Esophagus squamous epithelium (tissue), 5 donors: ENCODE measurements around the gene AGR2. TPM values are rescaled to one million over a fixed set of nuclear protein-coding genes. Genes with fewer than 3 reads are reported as not detected.

Experiments used
- DNase-seq: peaks from one replicate; lab custom pipeline; 2025; lab: John Stamatoyannopoulos, UW
- H3K27ac ChIP-seq, 4 donors: fragments of 200-600 bp; sonication (generic); one replicate each; pipeline ENCODE4 v1.5.1; 2016 to 2019; ENCODE audit warnings: mild to moderate bottlenecking in 1 of 4
- H3K27me3 ChIP-seq, 4 donors: fragments of 200-600 bp; sonication (generic); 1 replicate in 3 of 4; 2 replicates in 1 of 4; pipeline versions ENCODE4 v1.5.1 to v1.6.0; 2017 to 2021; ENCODE audit warnings: antibody characterized with exemption in 1 of 4
- H3K36me3 ChIP-seq, 3 donors: fragments of 200-600 bp; sonication (generic); one replicate each; pipeline ENCODE4 v1.5.1; 2016 to 2019
- H3K4me1 ChIP-seq, 3 donors: fragments of 200-600 bp; sonication (generic); one replicate each; pipeline ENCODE4 v1.5.1; 2017 to 2019
- H3K4me3 ChIP-seq, 4 donors: fragments of 200-600 bp; sonication (generic); 1 replicate in 3 of 4; 2 replicates in 1 of 4; pipeline ENCODE4 v1.5.1; 2016 to 2019; ENCODE audit warnings: mild to moderate bottlenecking in 2 of 4, moderate library complexity in 1 of 4
- H3K9me3 ChIP-seq, 3 donors: fragments of 200-600 bp; sonication (generic); one replicate each; pipeline ENCODE4 v1.5.1; 2016 to 2019
- POLR2A ChIP-seq, 4 donors: fragments of 450-650 bp; IDR thresholded peaks; one replicate each; pipeline ENCODE4 v1.6.1; 2017; ENCODE audit warnings: antibody characterized with exemption in 4 of 4, mild to moderate bottlenecking in 4 of 4, moderate library complexity in 3 of 4
- WGBS, 2 donors: methylation state at CpG; one replicate each; pipeline ENCODE4 v1.1.5; 2018; 5-methylcytosine and 5-hydroxymethylcytosine counted together
- intact Hi-C: fragments of 100-400 bp; cut with DNase I; formaldehyde crosslinking; loops from one replicate; pipeline ENCODE4 v1.15.0; 2022
- total RNA-seq, 4 donors: library from RNA; depleted of rRNA; stranded (reverse); fragments of >200 nt; gene quantifications; one replicate each; pipeline ENCODE4 v1.1.0, GENCODE V29; 2016
- TF ChIP-seq, protein P1 (sequence below), 6 experiments: fragments of 450-650 bp in 4 of 6; fragments of 200-600 bp in 2 of 6; sonication (generic) in 2 of 6; IDR thresholded peaks; one replicate each; pipeline ENCODE4 v1.5.1; 2016 to 2019; ENCODE audit warnings: antibody characterized with exemption in 6 of 6, mild to moderate bottlenecking in 4 of 6, moderate library complexity in 4 of 6
- donor health status: DM: yes; HTN: yes; CAD: no.

The AGR2 gene
- total RNA-seq, 4 donors from 2014 or later, result 1.6 to 12.4 (median 3.9) TPM

DNA sequence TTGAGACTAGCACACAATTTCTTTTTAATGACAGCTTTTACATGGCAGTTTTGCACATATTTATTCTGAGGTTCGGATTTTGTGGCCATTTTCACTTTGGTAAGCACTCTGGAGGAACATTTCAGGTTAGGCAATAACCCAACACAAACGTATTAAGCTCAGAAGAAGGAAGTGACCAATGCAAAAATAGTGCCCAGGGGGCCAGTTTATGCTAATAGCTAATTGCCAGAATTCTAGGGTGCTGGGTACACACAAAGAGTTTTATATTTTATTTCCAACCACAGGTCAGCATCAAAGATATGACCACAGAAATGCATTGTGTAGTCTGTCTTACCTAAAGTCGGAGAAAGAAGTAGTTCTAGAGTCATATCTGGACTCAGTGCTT, 8.4 kb upstream of the AGR2 start:
- WGBS, 2 donors, result 44 to 59% methylated on average over 3 of the region's 3 CpGs
- Histone ChIP-seq H3K27me3 (no peaks in the 10 kb centered on the region), H3K9me3 (no peaks in the 10 kb centered on the region), H3K27ac (no peak overlapping the region), H3K4me1 (peaks cover 0 to 17% (median 0%) of the 10 kb centered on the region in 3 donors), H3K4me3 (no peak overlapping the region), H3K36me3 (no peaks in the 10 kb centered on the region)
- intact Hi-C loops, result no loop called here
- DNase-seq, result no peak
- no peak for TF ChIP-seq POLR2A (IDR thresholded peaks at IDR 0.05)
- TF ChIP-seq, protein P1, sequence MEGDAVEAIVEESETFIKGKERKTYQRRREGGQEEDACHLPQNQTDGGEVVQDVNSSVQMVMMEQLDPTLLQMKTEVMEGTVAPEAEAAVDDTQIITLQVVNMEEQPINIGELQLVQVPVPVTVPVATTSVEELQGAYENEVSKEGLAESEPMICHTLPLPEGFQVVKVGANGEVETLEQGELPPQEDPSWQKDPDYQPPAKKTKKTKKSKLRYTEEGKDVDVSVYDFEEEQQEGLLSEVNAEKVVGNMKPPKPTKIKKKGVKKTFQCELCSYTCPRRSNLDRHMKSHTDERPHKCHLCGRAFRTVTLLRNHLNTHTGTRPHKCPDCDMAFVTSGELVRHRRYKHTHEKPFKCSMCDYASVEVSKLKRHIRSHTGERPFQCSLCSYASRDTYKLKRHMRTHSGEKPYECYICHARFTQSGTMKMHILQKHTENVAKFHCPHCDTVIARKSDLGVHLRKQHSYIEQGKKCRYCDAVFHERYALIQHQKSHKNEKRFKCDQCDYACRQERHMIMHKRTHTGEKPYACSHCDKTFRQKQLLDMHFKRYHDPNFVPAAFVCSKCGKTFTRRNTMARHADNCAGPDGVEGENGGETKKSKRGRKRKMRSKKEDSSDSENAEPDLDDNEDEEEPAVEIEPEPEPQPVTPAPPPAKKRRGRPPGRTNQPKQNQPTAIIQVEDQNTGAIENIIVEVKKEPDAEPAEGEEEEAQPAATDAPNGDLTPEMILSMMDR (IDR thresholded peaks at IDR 0.05), result no peak

DNA sequence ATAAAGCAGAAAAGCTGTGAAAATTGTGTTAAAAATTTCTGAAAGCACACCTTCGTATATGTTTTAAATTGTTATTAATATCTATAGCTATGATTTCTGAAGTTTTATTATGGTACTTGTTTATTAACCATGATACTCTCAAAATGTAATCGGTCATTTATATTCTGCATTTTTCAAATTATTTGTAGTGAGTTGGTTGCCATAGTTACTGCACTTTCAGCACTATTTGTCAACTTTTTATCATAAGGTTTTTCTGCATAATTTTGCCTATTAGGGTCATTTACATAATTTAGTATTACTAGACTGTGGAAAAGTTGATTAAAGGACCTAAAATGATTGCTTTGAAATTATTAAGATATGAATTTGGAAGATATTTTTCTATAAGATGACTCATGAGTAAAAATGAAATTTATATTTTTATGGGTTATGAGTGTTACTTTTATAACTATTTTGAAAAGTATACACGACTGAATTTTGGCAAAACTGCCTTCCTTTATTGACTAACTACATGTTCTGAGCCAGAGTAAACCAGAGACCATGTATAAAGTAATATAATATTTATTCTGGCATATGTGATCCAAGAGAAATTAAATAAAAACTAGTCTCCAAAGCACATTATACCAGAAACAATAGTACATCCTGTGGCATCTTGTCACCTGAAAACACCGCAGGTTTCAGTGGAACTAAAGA, 7.9 kb upstream of the AGR2 start:
- intact Hi-C loops, result no loop called here
- no peaks in the 10 kb centered on the region for H3K27me3 ChIP-seq
- TF ChIP-seq POLR2A (IDR thresholded peaks at IDR 0.05), result no peak
- TF ChIP-seq, protein P1 (IDR thresholded peaks at IDR 0.05), result no peak

DNA sequence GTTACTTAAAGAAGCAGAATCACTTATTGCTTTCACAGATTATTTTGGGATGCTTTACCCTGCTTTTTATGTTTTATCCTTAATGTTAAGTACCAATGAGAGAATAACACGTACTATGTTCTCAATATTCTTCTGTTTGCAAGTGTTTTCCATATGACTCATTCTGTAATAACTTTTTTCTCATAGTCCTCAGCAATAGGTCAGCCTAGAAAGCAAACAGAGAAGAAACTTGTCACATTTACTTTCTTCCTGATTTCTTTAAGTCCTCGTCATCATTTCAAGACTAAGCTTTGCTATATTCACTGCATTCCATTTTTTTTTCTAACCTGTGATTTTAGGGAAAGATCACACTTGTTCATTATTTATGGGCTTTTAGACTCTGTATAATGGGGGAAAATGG, 6.8 kb upstream of the AGR2 start:
- peaks cover 0 to 5% (median 0%) of the 10 kb centered on the region in 3 donors for H3K4me1 ChIP-seq
- intact Hi-C loops, result no loop called here
- DNase-seq, result no peak
- H3K27me3 ChIP-seq, result no peaks in the 10 kb centered on the region
- H3K9me3 ChIP-seq, result no peaks in the 10 kb centered on the region
- H3K4me3 ChIP-seq, result no peak overlapping the region
- H3K36me3 ChIP-seq, result no peaks in the 10 kb centered on the region
- no peak for TF ChIP-seq POLR2A (IDR thresholded peaks at IDR 0.05)
- TF ChIP-seq, protein P1 (IDR thresholded peaks at IDR 0.05), result no peak
- no peak overlapping the region for H3K27ac ChIP-seq
- WGBS, 2 donors, result 35 to 61% methylated on average over 2 of the region's 2 CpGs

More for the DNA sequence above, 7.9 kb upstream of the AGR2 start:
- WGBS, 2 donors, result 74 to 79% methylated on average over 4 of the region's 4 CpGs
- H3K4me3 ChIP-seq, result no peak overlapping the region
- H3K36me3 ChIP-seq, result no peaks in the 10 kb centered on the region
- H3K4me1 ChIP-seq, result peaks cover 0 to 12% (median 0%) of the 10 kb centered on the region in 3 donors
- no peak for DNase-seq
- H3K27ac ChIP-seq, result no peak overlapping the region
- H3K9me3 ChIP-seq, result no peaks in the 10 kb centered on the region

DNA sequence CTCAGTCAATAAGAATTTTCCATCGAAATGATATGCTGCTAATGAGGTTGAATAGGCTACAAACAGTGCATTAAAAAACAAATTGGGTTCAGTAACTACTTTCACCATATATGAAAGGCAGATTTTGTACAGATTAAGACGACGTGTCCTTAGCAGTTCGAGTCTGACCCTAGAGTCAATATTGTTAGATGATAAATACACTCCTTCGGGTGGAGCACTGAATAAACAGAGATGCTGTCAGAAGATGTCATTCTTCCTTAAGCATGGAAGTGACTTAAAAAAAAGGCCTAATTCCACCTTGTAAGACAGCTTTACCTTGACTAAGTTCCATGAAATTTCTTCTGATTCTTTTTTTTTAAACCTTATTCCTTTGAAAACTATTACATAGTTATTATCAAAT, 5.8 kb upstream of the AGR2 start:
- DNase-seq, result no peak
- intact Hi-C loops, result no loop called here
- WGBS, 2 donors, result 51 to 60% methylated on average over 5 of the region's 5 CpGs
- H3K36me3 ChIP-seq, result no peaks in the 10 kb centered on the region
- H3K9me3 ChIP-seq, result no peaks in the 10 kb centered on the region
- H3K4me1 ChIP-seq, result peaks cover 0 to 10% (median 0%) of the 10 kb centered on the region in 3 donors
- no peak overlapping the region for H3K4me3 ChIP-seq
- H3K27me3 ChIP-seq, result no peaks in the 10 kb centered on the region
- TF ChIP-seq, protein P1 (IDR thresholded peaks at IDR 0.05), result no peak
- no peak for TF ChIP-seq POLR2A (IDR thresholded peaks at IDR 0.05)
- H3K27ac ChIP-seq, result no peak overlapping the region

DNA sequence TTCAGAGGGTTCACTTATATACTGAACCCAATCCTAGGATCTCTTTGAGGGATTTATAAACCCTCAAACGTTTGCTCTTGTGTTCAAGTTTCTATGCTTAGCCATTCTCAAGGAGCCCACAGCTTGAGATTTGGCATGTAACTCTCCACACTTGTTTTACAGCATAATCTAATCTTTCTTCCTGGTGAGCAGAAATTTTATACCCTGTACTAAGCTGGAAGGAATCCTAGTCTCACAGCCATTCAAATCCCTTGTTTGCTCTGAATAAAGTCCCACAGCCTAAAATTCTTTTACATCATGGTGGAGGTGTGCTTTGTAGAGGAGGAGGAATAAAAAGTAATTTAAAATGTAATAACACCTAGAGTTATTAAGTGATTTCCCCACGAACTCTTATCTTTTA, 5.3 kb upstream of the AGR2 start:
- Histone ChIP-seq H3K9me3 (no peaks in the 10 kb centered on the region), H3K27ac (no peak overlapping the region), H3K4me1 (peaks cover 0 to 13% (median 0%) of the 10 kb centered on the region in 3 donors), H3K36me3 (no peaks in the 10 kb centered on the region), H3K27me3 (no peaks in the 10 kb centered on the region), H3K4me3 (no peak overlapping the region)
- TF ChIP-seq POLR2A (IDR thresholded peaks at IDR 0.05), result no peak
- TF ChIP-seq, protein P1 (IDR thresholded peaks at IDR 0.05), result no peak
- 54 to 69% methylated on average over 2 of the region's 2 CpGs for WGBS, 2 donors
- intact Hi-C loops, result no loop called here
- DNase-seq, result no peak
